Activated CD4-positive, alpha-beta T cell treated with anti-CD3 and anti-CD28 coated beads, Interleukin-2, amount 50 U/mL, for 4 hours (primary cell): ENCODE results near the gene CLK3.
"Not testable (repeated sequence)": the region's sequence is repeated elsewhere in the genome, so short reads cannot be mapped to it uniquely, and the experiment has no call there.

Source experiments
- DNase-seq, 2 experiments: peaks; one replicate each; pipeline ENCODE4 v3.0.0-alpha.2; 2020

Gene CLK3

DNA sequence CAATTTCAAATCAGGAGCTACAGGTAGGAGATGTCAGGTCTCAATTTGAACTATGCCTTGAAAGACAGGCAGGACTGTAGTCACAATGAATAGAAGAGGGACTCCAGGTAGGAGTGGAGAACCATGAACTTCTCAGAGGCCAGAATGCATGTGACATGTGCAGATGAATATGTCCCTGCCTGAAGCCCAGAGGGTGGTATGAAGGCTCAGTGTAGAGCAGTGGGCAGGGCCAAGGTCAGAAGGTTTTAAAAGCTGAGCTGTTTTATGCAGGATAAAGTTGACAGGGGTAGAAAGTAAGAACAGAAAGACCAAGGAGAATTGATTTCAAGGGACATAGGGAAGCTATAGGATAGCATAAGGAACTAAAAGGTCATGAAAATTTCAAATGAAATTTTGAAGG lies 30.8 kb downstream of the CLK3 start:
- DNase-seq = no peak

DNA sequence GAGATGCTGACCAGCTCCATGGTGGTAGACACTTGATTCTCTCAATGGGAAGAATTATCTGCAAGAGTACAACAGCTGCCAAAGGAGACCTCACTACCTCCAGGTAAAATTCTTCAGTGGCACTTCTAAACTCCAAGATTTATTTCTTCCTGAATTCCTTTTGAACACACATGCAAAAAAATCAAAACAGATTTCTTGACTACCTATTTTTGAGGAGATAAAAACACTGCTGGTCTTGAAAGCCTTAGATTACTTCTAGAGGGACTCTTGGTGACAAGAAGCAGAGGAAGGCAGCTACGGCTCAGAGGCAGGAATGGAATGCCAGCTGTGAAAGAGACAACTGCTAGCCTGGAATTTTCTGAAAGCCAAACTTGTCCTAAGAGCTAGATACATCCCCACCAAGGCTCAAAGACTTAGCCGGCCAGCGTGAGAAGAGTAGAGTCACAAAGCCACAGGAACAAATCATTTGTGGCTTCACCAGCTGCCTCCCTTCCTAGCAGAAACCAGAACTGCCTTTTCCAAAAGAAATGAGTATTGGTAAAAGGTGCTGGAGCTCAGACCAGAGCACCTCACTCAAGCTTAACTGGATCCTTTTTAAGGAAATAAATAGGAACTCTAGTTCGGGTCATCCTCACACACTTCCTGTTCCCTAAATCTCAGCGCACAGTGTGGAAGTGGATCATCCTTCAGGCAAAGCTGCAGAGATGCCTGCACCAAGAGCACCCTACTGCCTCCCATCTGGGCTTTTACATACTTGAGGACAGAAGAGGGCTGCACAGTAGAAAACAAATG lies 32.6 kb downstream of the CLK3 start:
- DNase-seq = no peak

DNA sequence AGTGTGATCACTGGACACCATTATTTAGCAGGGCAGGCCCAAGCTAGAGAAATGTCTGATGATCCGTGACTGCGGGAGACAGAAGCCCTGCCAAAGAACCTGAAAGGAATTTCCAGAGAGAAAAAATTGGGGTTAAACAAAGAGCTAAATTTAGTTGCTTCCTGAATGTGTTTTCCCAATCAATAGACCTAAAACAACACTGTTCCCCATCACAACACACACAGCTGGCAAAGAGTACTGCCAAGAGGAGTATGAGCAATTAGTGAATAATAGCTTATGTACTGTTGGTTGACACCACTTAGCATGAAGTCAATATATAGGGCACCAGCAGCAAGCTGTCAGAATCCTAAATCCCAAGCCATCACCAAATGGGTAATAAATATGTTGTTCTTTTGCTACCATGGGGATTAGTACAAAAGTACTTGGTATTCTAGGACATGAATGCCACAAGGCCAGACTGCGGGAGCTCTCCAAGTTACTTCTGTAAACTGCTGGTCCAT lies 35.7 kb downstream of the CLK3 start:
- DNase-seq = no peak

DNA sequence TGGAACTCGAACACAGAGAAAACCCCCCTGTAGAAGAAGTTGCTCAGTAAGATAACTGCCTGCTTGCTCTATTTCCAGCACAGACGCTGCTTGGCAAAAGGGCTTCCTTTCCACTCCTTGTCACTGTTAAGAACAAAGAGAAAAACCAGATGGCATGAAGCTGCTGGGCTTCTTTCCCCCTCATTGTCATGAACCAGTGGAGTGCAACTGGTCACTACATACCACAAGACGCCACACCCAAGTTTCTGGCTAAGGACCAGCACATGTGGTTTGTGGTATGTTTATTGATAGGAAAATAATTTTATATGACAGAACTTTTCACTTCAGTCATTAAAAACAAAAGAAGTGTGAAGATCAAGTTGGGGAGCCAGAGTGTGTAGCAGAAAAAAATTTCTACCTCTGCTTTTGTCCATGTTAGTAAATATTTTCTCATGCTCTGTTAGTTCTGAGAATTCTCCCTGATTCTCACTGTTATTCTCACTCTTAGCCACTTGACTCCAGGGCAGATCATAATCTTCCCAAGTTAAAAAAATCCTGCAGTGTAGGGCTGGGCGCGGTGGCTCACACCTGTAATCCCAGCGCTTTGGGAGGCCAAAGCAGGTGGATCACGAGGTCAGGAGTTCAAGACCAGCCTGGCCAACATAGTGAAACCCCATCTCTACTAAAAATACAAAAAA lies 37.9 kb downstream of the CLK3 start:
- DNase-seq = no peak

DNA sequence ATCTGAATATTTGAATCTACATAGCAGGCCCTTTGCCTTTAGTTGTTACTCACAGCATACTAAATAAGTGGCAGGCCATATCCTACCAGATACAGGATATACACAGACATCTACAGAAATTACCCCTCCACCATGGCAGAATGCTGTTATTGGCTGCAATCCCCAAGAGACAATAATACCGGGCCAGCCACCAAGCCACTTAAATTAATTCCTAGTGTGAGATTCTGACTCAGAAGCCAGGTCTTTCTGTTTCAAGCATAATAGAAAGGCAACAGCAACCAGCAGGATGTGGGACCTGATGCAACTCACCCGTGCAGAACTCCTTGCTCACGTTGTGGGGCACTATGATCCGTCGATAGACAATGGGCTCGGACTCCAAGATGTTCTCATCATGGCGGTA lies 39.8 kb downstream of the CLK3 start:
- no peak for DNase-seq

DNA sequence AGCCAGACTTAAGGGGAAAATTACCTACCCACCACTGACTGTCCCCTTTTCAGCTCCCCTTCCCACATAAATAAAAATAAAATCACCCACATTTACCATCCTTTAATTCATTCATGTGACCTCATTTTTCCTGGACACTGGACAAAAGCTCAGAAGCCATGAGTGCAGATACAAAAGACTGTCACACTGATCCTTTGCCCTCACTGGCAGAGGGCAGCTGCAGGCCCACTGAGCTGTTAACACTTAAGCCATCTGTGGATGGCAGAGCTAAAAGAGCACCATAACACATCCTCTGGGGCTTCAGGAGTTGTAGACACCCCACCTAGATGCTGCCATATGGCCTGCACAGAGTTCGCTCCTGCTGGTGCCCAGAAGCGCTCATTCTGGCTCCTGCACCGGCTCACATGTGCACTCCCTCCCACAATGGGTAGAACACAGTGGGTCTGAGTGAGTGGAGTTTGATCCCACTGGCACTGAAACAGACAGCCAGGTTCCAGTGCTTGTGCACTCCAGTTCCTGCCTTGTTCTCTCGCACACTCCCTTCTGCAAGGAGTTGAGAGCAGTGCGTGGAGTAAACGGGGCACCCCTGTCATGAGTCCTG lies 41.4 kb downstream of the CLK3 start:
- no peak for DNase-seq

DNA sequence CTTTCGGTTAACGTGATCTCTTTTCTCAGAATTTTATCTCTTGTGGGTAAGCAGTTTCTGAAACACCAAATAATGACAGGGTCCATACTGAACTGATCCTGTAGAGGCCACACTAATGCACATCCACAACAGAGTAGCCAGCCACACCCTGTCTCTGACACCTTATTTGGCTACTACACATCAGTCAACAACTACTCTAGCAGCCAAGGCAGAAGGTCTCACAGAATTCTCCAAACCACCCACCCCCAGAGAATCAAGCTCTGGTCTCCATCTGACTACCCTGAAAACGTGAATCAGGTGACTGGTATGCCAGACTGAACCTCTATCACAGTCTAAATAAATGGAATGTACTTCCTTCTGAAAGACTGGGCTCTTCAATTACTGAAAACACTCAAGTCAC lies 42.2 kb downstream of the CLK3 start:
- DNase-seq = no peak

DNA sequence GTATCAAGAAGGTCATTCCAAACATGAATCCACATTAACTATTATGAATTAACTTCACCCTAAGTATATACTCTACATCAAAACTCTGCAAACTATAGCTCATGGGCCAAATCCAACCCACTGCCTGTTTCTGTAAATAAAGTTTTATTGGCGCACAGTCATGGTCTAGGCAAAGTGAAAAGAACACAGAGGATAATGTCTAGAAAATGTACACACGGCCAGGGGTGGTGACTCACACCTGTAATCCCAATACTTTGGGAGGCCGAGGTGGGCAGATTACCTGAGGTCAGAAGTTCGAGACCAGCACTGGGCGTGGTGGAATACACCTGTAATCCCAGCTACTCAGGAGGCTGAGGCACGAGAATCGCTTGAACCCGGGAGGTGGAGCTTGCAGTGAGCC lies 45.6 kb downstream of the CLK3 start:
- DNase-seq = not testable (repeated sequence)

DNA sequence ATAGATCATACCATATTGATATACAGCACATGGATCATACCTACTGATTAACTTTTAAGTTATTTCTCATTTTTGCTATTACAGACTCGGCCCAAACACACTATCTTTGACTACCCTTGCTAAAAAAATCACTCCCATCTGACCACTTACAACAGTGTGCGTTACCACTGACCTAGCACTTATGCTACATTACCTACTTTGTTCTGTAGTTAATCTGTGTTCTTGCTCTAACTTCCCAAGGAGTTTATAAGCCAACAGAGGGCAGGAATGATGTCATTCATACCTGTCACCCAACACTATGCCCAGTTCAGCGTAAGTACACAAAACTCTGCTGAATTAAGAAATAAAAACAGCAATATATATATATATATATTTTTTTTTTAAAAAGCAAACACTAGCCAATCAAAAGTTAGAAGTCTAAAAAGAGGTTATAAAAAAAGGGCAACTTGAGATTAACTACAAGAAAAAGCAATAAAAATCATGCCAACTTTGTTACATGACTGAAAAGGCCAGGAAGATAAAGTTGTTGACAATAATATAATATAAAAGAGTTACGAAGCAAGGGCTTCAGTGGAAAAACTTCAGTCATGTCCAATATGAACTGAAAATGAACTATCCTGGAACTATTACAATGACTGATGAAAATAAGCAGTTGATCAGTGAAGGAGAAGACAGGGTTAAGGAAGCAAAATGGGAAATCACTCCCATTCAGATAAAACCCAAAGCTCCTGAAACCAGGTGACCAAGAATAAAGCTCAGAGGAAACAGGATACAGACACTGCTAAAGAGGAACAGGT lies 46.6 kb downstream of the CLK3 start:
- DNase-seq = no peak

DNA sequence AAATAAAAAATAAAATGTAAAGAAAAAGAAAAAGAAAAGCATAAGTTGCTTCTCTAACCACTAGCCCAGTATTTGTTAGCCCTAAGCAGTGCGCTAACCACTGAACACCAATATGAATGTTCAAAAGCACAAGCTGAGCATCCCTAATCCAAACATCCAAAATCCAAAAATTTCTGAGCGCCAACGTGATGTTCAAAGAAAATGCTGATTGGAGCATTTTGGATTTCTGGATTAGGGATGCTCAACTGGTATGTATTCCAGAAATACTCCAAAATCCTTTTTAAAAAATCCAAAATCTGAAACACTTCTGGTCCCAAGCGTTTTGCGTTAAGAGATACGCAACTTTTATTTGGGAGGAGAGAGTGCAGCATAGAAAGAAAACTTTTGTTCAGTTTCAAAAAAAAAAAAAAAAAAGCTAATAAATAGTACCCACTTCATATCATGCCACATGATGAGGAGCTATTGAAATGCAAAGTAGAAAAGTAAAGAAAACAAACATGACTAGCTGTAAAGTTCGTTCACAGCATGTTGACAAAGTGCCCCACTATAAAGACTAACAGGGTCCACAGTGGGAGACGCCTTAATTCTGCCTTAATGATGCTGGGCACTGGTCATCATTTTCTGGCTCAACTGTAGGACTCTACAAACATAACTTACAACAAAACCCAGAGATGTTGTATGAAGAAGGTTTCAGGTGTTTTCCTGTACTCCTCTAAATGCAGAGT lies 47.8 kb downstream of the CLK3 start:
- DNase-seq = no peak

DNA sequence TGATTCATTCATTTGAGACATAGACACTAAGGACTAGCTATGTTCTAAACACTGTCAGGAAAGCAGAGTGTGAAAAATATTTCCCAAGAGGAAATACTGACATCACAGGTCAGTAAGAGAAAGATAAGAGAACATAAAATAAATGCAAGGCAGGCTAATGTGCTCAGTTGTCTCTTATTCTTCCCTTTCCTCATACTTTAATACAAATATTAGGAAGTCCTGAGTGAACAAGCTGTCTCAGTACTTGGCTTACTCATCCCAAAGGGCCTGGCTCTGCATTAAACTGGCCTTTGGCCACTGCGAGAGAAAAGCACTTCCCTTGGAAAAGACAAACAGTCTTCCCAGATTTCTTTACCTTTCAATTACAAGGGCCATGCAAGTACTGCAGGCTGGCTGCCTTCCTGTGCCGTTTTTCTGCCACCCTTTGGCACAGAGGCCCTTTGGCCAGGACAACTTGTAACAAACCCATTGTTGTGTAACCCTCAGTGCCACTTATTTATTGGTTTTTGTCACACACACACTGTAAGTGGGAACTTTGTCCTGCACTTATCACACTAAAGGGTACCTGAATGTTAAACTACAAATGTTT lies 48.5 kb downstream of the CLK3 start:
- DNase-seq = no peak

DNA sequence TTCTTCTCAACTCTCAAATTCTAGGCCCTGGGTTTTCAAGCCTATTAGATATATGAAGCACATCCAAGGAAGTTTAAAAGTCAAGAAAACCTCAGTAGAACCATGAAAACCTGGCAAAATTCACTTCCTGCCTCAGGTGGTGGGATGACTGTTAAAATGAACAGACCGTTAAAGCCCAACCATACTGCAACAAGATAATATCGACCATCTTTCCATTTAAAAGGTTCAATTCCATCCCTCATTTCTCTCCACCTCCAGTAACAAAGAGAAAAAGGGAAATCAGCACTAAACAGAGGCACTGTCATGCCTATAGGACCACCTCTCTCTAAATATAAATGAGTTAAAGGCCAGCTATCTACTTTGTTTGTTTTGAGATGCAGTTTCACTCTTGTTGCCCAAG lies 49.0 kb downstream of the CLK3 start:
- no peak for DNase-seq

DNA sequence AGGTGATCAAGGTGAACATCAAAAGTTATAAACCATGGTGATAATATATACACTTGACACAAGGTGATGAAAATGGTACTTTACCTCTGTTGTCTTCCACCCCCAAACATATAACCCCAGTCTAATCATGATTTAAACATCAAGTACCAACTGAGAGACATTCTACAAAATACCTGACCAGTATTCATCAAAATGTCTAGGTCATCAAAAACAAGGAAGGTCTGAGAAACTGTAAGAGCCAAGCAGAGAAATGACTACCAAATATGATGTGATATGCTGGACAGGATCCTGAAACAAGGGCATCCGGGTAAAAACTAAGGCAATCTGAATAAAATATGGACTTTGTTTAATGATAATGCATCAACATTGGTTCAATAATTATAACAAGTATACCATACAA lies 52.3 kb downstream of the CLK3 start:
- DNase-seq = no peak

DNA sequence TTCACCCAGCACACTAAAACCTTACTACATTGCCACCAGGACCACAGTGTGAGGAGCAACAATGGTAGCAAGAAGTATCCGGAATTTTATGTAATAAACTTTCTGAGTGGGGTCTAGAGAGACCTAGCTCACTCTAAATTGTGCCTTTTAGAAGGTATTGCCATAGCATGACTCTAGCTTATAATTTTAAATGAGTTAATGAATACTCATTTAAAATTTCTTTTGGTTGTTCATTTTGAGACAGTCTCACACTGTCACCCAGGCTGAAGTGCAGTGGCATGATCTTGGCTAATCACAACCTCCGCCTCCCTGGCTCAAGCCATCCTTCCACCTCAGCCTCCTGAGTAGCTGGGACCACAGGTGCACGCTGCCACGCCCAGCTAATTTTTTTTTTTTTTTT lies 54.0 kb downstream of the CLK3 start:
- DNase-seq = no peak

DNA sequence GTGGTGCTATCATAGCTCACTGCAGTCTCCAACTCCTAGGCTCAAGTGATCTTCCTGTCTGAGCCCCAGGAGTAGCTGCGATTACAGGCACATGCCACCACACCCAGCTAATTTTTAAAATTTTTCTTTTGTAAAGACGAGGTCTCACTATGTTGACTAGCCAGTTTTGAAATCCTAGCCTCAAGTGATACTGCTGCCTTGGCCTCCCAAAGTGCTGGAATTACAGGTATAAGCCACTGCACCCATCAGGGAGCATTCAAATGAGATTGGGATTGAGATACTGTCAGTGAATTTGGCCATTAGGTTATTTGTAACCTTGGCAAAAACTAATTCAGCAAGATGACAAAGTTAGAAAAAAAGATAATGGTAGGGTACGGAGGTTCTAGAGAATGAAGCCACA lies 58.5 kb downstream of the CLK3 start:
- DNase-seq = no peak

DNA sequence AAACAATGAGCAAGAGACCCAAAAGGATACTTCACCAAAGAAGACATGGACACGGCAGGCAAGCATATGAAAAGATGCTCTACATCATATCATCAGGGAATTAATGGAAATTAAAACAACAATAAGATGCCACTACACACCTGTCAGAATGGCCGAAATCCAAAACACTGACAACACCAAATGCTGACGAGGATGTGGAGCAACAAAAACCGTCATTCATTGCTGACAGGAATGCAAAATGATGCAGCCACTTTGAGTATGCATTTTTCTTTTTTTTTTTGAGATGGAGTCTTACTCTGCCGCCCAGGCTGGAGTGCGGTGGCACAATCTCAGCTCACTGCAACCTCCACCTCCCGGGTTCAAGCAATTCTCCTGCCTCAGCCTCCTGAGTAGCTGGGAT lies 61.2 kb downstream of the CLK3 start:
- DNase-seq = no peak
